GM19240 (cell line): ENCODE data around the gene BMPER.

Experiments used
- DNase-seq: peaks from one replicate; pipeline ENCODE4 v3.0.0; 2011; ENCODE audit warnings: low spot score; ENCODE audit not compliant: insufficient read length

The BMPER gene

GRCh38 chr7:34060196-34060947 is 155.0 kb downstream of the BMPER start:
- no peak for DNase-seq

GRCh38 chr7:34061149-34061548 is 155.8 kb downstream of the BMPER start:
- no peak for DNase-seq

GRCh38 chr7:34062341-34062740 is 157.0 kb downstream of the BMPER start:
- DNase-seq: no peak

- DNase-seq: no peak
These were observed 157.5 kb downstream of the BMPER start for GRCh38 chr7:34062826-34063225.

GRCh38 chr7:34064519-34065158 is 159.3 kb downstream of the BMPER start:
- DNase-seq: no peak

GRCh38 chr7:34066411-34066810 is 161.1 kb downstream of the BMPER start:
- no peak for DNase-seq

- no peak for DNase-seq
These were observed 161.9 kb downstream of the BMPER start for GRCh38 chr7:34067005-34067778.

- no peak for DNase-seq
These were observed 164.3 kb downstream of the BMPER start for GRCh38 chr7:34069676-34070075.

GRCh38 chr7:34070511-34071323 is 165.4 kb downstream of the BMPER start:
- DNase-seq: no peak

- no peak for DNase-seq
These were observed 168.3 kb downstream of the BMPER start for GRCh38 chr7:34073676-34074075.

GRCh38 chr7:34074421-34074820 is 169.1 kb downstream of the BMPER start:
- DNase-seq: no peak

- no peak for DNase-seq
These were observed 170.4 kb downstream of the BMPER start for GRCh38 chr7:34075523-34076370.

GRCh38 chr7:34077168-34077567 is 171.8 kb downstream of the BMPER start:
- DNase-seq: no peak

- DNase-seq: no peak
These were observed 173.5 kb downstream of the BMPER start for GRCh38 chr7:34078864-34079263.

- DNase-seq: no peak
These were observed 175.2 kb downstream of the BMPER start for GRCh38 chr7:34080513-34080912.

GRCh38 chr7:34081935-34082334 is 176.6 kb downstream of the BMPER start:
- DNase-seq: no peak

GRCh38 chr7:34083440-34083839 is 178.1 kb downstream of the BMPER start:
- no peak for DNase-seq

- no peak for DNase-seq
These were observed 179.3 kb downstream of the BMPER start for GRCh38 chr7:34084651-34085050.

- no peak for DNase-seq
These were observed 180.7 kb downstream of the BMPER start for GRCh38 chr7:34086064-34086463.

- DNase-seq: no peak
These were observed 181.6 kb downstream of the BMPER start for GRCh38 chr7:34086981-34087380.
